ENCODE results near the gene ZNF532. TPM values are rescaled to one million over a fixed set of nuclear protein-coding genes. Genes with fewer than 3 reads are reported as not detected.

ZNF532 gene
- total RNA-seq, 1 experiment from 2014 or later, result 258 TPM

GRCh38 chr18:58902961-58903360 is 38.3 kb downstream of the ZNF532 start:
- Histone ChIP-seq H4K91ac (ENCODE audit: insufficient read length, low read depth, low read length) (no peak overlapping the region), H2BK5ac (ENCODE audit: insufficient read length, low read length) (no peak overlapping the region), H3K4ac (ENCODE audit: low read depth, low read length) (no peak overlapping the region), H2BK120ac (ENCODE audit: low read depth, low read length, poor library complexity, severe bottlenecking) (no peak overlapping the region), H3T11ph (ENCODE audit: low read length) (no peak overlapping the region), H4K5ac (ENCODE audit: insufficient read length, low read depth, low read length) (no peak overlapping the region), H2BK12ac (ENCODE audit: insufficient read length, low read depth, low read length) (no peak overlapping the region), H3K27ac (ENCODE audit: insufficient read length, low read depth, low read length) (no peak overlapping the region), H4K20me1 (ENCODE audit: control insufficient read depth, insufficient read depth, insufficient read length) (no peaks in the 10 kb centered on the region), H3K4me1 (ENCODE audit: insufficient read depth, low read length) (peaks cover 5% of the 10 kb centered on the region; the same call in 1 of the 2 replicates), H3K14ac (ENCODE audit: insufficient read depth, low read length) (no peak overlapping the region), H3K79me2 (ENCODE audit: insufficient read depth, low read length) (peaks cover 60% of the 10 kb centered on the region; the same call in 1 of the 2 replicates), H2AK5ac (ENCODE audit: insufficient read length, low read length) (no peak overlapping the region), H3K9ac (ENCODE audit: extremely low read depth, insufficient read length, low read length) (no peak overlapping the region), H3K23me2 (ENCODE audit: insufficient read length, low read depth, low read length, poor library complexity, severe bottlenecking) (no peaks in the 10 kb centered on the region), H2BK15ac (ENCODE audit: low read depth, low read length) (no peak overlapping the region), H3K56ac (ENCODE audit: insufficient read length, low read depth, low read length) (no peak overlapping the region), H4K8ac (replicated peaks; ENCODE audit: insufficient read length, low read depth, low read length) (no peak overlapping the region), H3K79me1 (ENCODE audit: insufficient read depth, low read depth, low read length, poor library complexity, severe bottlenecking) (peaks cover 5% of the 10 kb centered on the region), H3K4me2 (ENCODE audit: insufficient read depth, insufficient read length, low read length) (no peak overlapping the region), H2BK20ac (ENCODE audit: low read depth, low read length, poor library complexity, severe bottlenecking) (no peak overlapping the region), H3K27me3 (ENCODE audit: insufficient read depth, low read length) (no peaks in the 10 kb centered on the region), H3K9me3 (ENCODE audit: control insufficient read depth, low read depth, low read length) (no peaks in the 10 kb centered on the region), H3K18ac (ENCODE audit: insufficient read length, low read depth, low read length) (no peak overlapping the region), H3K23ac (ENCODE audit: insufficient read length, low read depth, low read length) (no peak overlapping the region), H2AFZ (ENCODE audit: low read length) (no peak overlapping the region)
- WGBS (ENCODE audit: extremely low coverage, insufficient read length, low lambda C conversion rate), result no CpG with 5 or more reads among the region's 5 CpGs
- DNase-seq, result no peak
- Mint-ChIP-seq H3K4me1 (peaks cover 43 to 52% of the 10 kb centered on the region in 2 experiments), H3K27ac (peak overlapping the region; percentile 31 to 73 (median 49); a peak in 4 of 7 replicates), H3K9me3 (no peaks in the 10 kb centered on the region), H3K4me3 (no peak overlapping the region), H3K27me3 (ENCODE audit: low read depth) (no peaks in the 10 kb centered on the region), H3K36me3 (ENCODE audit: insufficient read depth in 1 of 3, low read depth in 3 of 3) (peaks cover 39 to 79% (median 71%) of the 10 kb centered on the region in 3 experiments; a peak in 6 of 7 replicates)
- TF ChIP-seq CTCF (conservative IDR thresholded peaks at IDR 0.05), result no peak

Measured in H9 (cell line).